Stomach (tissue), 4 donors: ENCODE results near the gene SMIM22.

Source experiments
- CTCF ChIP-seq, 7 experiments: fragments of 450-650 bp in 4 of 7; fragments of 200-600 bp in 3 of 7; sonication (generic) in 3 of 7; IDR thresholded peaks; one replicate each; pipeline ENCODE4 v1.5.1; 2016 to 2019; ENCODE audit warnings: antibody characterized with exemption in 7 of 7, control low read depth in 2 of 7, mild to moderate bottlenecking in 1 of 7
- EP300 ChIP-seq: sonication (generic); formaldehyde crosslinking; IDR thresholded peaks from one replicate; pipeline ENCODE4 v1.6.1; 2017; ENCODE audit warnings: antibody characterized with exemption
- POLR2A ChIP-seq, 4 donors: fragments of 450-650 bp; IDR thresholded peaks; one replicate each; pipeline ENCODE4 v1.6.1; 2016; ENCODE audit warnings: antibody characterized with exemption in 4 of 4, control low read depth in 2 of 4, mild to moderate bottlenecking in 1 of 4, moderate library complexity in 1 of 4
- POLR2AphosphoS5 ChIP-seq, 3 donors: sonication (generic); formaldehyde crosslinking; IDR thresholded peaks; one replicate each; pipeline ENCODE4 v1.6.1; 2016; ENCODE audit warnings: antibody characterized with exemption in 3 of 3

DNA sequence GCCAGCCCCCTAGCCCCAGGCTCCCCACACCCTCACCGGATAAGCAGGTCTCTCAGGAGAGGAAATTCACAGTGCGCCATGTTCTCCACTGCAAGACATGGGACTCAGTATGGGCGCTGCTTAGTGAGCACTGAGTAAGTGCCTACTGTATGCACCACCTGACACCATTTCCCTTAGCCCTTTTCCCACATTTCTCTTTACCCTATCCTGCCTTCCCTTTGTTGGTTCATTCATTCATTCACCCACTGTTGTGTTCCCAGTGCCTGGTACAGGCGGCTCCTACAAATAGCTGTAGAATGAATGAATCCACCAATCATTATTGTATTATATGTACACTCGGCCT is 17.1 kb upstream of the SMIM22 start:
- TF ChIP-seq POLR2AphosphoS5 (IDR thresholded peaks at IDR 0.05) (no peak), CTCF (IDR thresholded peaks at IDR 0.05) (no peak), POLR2A (IDR thresholded peaks at IDR 0.05) (no peak), EP300 (no peak)
